Thoracic aorta (tissue), 2 donors: ENCODE data around the gene PUS10. TPM values are rescaled to one million over a fixed set of nuclear protein-coding genes. Genes with fewer than 3 reads are reported as not detected.

Source experiments
- ATAC-seq: fragments of 150-250 bp; one replicate; pipeline ENCODE4 v1.8.0; 2017; ENCODE audit warnings: low read depth; ENCODE audit not compliant: insufficient number of reproducible peaks, low FRiP score
- DNase-seq: peaks from one replicate; pipeline ENCODE4 v3.0.0-alpha.2; 2020; ENCODE audit warnings: low spot score
- H3K27ac ChIP-seq, 2 donors: fragments of 200-600 bp; sonication (generic); 1 replicate in 1 of 2; 2 replicates in 1 of 2; pipeline ENCODE4 v1.5.1; 2016; ENCODE audit warnings: mild to moderate bottlenecking in 2 of 2, moderate library complexity in 2 of 2
- H3K27me3 ChIP-seq: fragments of 200-600 bp; sonication (generic); replicated peaks from 2 replicates; pipeline ENCODE4 v1.6.0; 2016; ENCODE audit warnings: mild to moderate bottlenecking; ENCODE audit not compliant: insufficient read depth
- H3K36me3 ChIP-seq: fragments of 200-600 bp; sonication (generic); one replicate; pipeline ENCODE4 v1.5.1; 2016
- H3K4me1 ChIP-seq, 2 donors: fragments of 200-600 bp; sonication (generic); 1 replicate in 1 of 2; 2 replicates in 1 of 2; pipeline versions ENCODE4 v1.5.1 to v1.6.0; 2016; ENCODE audit warnings: low read depth in 2 of 2, mild to moderate bottlenecking in 1 of 2; ENCODE audit not compliant: control insufficient read depth in 1 of 2
- H3K4me3 ChIP-seq: fragments of 200-600 bp; sonication (generic); 2 replicates; pipeline ENCODE4 v1.5.1; 2016; ENCODE audit warnings: mild to moderate bottlenecking
- H3K9me3 ChIP-seq: fragments of 200-600 bp; sonication (generic); 2 replicates; pipeline ENCODE4 v1.5.1; 2016
- total RNA-seq, 2 donors: library from RNA; depleted of rRNA; stranded (reverse); fragments of >200 nt; gene quantifications; one replicate each; pipeline versions ENCODE4 v1.1.0 to v1.2.3, GENCODE V29; 2016
- TF ChIP-seq, protein P1 (sequence below): fragments of 200-600 bp; sonication (generic); IDR thresholded peaks from one replicate; pipeline ENCODE4 v1.5.1; 2019; ENCODE audit warnings: antibody characterized with exemption

PUS10 gene
- total RNA-seq, 2 donors from 2014 or later, result 2.6 to 3.0 TPM

DNA sequence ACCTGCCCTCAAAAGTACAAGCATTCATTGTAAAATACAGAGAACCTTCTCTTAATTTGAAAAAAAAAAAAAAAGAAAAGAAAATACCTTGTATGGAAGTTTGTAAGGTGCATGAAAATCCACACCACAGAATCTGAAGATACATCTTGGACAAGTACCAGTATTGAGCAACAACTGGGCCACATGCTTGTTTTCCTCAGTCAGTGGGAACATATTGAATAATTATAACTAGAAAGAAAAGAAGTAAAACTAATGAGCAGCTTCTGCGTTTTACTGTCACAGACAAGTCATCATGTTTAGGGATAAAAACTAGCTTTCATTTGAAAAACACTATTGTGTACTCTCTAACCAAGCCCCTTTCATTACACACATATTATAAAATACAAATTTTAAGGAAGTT lies 6.4 kb downstream of the PUS10 start:
- no peaks in the 10 kb centered on the region for H3K36me3 ChIP-seq
- H3K4me3 ChIP-seq, result no peak overlapping the region
- peak overlapping the region in 1 of 2 donors; percentile 50 for H3K27ac ChIP-seq
- H3K9me3 ChIP-seq, result no peaks in the 10 kb centered on the region
- peaks cover 9 to 14% of the 10 kb centered on the region in 2 donors for H3K4me1 ChIP-seq
- DNase-seq (no peak), ATAC-seq (no peak)
- no peaks in the 10 kb centered on the region for H3K27me3 ChIP-seq
- TF ChIP-seq, protein P1, sequence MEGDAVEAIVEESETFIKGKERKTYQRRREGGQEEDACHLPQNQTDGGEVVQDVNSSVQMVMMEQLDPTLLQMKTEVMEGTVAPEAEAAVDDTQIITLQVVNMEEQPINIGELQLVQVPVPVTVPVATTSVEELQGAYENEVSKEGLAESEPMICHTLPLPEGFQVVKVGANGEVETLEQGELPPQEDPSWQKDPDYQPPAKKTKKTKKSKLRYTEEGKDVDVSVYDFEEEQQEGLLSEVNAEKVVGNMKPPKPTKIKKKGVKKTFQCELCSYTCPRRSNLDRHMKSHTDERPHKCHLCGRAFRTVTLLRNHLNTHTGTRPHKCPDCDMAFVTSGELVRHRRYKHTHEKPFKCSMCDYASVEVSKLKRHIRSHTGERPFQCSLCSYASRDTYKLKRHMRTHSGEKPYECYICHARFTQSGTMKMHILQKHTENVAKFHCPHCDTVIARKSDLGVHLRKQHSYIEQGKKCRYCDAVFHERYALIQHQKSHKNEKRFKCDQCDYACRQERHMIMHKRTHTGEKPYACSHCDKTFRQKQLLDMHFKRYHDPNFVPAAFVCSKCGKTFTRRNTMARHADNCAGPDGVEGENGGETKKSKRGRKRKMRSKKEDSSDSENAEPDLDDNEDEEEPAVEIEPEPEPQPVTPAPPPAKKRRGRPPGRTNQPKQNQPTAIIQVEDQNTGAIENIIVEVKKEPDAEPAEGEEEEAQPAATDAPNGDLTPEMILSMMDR, result no peak

- H3K4me1 ChIP-seq, result peaks cover 0 to 9% of the 10 kb centered on the region in 2 donors
- no peak overlapping the region for H3K4me3 ChIP-seq
- DNase-seq (no peak), ATAC-seq (no peak)
- no peaks in the 10 kb centered on the region for H3K36me3 ChIP-seq
- no peak overlapping the region for H3K27ac ChIP-seq
- H3K9me3 ChIP-seq, result no peaks in the 10 kb centered on the region
- no peaks in the 10 kb centered on the region for H3K27me3 ChIP-seq
- TF ChIP-seq, protein P1, result no peak
Measured at GRCh38 chr2:61009355-61009754, 8.7 kb downstream of the PUS10 start.

DNA sequence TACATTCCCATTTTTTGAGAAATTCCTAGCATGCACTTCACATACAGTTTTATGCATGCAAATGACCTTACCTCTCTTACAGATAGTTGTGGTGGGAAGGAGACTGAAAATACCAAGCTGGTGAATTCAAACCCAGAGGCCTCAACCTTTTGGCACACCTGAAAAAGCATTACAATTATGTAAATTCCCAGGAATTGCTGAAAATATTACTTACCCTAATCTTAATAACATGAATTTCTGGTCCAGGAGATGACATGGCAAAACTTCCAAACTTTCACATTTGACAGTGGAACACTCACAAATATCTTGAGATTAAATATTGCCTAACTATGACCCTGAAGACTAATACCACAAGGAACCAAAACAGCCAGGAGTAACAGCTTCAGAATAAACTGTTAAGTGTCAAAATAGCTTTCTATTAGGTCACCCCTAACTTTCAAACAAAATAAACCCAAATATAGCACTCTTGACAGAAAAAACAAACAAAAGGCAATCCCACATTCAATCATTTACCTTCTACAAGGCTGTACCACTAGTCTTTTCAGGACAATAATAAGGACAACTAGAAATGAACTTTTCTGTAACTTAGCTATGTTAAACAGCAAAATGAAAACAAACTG lies 11.5 kb downstream of the PUS10 start:
- Histone ChIP-seq H3K27me3 (no peaks in the 10 kb centered on the region), H3K4me3 (no peak overlapping the region), H3K9me3 (no peaks in the 10 kb centered on the region), H3K27ac (no peak overlapping the region), H3K36me3 (no peaks in the 10 kb centered on the region), H3K4me1 (peaks cover 0 to 7% of the 10 kb centered on the region in 2 donors)
- DNase-seq, result no peak
- ATAC-seq, result no peak
- TF ChIP-seq, protein P1, result no peak

DNA sequence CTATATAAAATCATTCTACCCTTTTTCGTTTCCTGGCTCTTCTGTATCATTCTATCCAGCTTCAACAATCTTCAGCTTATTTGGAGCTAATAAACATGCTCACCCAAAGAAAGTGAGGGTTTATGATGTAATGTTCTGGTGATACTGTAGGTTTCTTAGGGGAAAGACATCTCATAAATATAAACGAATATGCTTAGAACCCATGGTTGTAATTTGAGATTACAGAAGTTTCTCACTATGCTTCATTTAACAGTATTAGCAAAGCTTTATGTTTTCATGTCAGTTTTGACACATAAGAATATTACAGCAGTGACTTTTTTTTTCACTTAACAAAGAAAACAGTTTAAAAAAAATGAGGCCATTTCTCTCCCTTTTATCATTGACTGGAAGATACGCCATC lies 12.3 kb downstream of the PUS10 start:
- H3K36me3 ChIP-seq, result no peaks in the 10 kb centered on the region
- TF ChIP-seq, protein P1, result no peak
- H3K27ac ChIP-seq, result no peak overlapping the region
- DNase-seq (no peak), ATAC-seq (no peak)
- H3K4me1 ChIP-seq, result peaks cover 0 to 7% of the 10 kb centered on the region in 2 donors
- H3K27me3 ChIP-seq, result no peaks in the 10 kb centered on the region
- no peaks in the 10 kb centered on the region for H3K9me3 ChIP-seq
- H3K4me3 ChIP-seq, result no peak overlapping the region

DNA sequence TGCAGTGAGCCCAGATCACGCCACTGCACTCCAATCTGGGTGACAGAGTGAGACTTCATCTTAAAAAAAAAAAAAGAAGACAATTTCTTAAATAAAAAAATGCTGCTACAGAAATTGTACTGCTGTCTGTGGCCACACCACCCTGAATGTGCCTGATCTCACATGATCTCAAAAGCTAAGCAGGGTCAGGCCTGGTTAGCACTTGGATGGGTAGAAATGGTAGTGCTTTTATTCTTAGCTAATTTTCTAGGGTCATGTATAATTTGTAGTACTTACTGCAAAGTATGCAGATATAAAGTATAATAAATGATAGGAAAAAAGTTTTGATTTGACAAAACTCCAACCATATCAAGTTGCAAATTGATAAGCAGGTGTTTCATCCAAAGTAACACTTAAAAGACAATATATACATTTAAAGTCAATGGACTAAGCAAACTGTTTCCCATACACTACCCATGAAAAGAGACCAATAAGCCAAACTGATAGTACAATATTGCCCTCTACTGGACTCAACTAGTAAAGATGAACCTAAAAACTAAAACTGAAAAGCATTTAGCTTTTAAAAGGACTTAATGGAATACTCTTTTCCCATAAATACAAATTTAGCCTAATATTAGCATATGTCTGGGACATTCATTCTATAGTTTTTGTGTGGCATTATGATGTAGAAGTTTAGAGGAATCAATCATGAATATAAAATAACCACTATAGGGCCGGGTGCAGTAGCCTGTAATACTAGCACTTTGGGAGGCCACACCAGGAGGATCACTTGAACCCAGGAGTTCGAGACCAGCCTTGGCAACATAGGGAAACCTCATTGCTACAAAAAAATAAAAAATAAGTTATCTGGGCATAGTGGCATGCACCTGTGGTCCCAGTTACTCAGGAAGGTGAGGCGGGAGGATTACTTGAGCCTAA lies 19.2 kb downstream of the PUS10 start:
- TF ChIP-seq, protein P1, result peak; percentile 39

More for the DNA sequence above, 19.2 kb downstream of the PUS10 start:
- H3K9me3 ChIP-seq, result no peaks in the 10 kb centered on the region
- H3K4me3 ChIP-seq, result no peak overlapping the region
- H3K36me3 ChIP-seq, result no peaks in the 10 kb centered on the region
- ATAC-seq, result peak; percentile 11
- no peaks in the 10 kb centered on the region for H3K27me3 ChIP-seq
- no peak for DNase-seq
- H3K27ac ChIP-seq, result no peak overlapping the region
- no peaks in the 10 kb centered on the region for H3K4me1 ChIP-seq
